Measurements from ENCODE around the gene SASS6.

Gene SASS6, protein sequence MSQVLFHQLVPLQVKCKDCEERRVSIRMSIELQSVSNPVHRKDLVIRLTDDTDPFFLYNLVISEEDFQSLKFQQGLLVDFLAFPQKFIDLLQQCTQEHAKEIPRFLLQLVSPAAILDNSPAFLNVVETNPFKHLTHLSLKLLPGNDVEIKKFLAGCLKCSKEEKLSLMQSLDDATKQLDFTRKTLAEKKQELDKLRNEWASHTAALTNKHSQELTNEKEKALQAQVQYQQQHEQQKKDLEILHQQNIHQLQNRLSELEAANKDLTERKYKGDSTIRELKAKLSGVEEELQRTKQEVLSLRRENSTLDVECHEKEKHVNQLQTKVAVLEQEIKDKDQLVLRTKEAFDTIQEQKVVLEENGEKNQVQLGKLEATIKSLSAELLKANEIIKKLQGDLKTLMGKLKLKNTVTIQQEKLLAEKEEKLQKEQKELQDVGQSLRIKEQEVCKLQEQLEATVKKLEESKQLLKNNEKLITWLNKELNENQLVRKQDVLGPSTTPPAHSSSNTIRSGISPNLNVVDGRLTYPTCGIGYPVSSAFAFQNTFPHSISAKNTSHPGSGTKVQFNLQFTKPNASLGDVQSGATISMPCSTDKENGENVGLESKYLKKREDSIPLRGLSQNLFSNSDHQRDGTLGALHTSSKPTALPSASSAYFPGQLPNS

GRCh38 chr1:100132566-100133477 is at the start of gene SASS6, which contains the start of gene TRMT13:
Gene SASS6, minus strand, starts transcription at chr1:100132930. Its CDS starts 116 bp downstream, at chr1:100132814.
Gene TRMT13, plus strand, starts transcription at chr1:100133163. Its CDS starts 6 bp downstream, at chr1:100133169.
- DNase-seq (ENCODE audit: low spot score): peak; percentile 97

DNA sequence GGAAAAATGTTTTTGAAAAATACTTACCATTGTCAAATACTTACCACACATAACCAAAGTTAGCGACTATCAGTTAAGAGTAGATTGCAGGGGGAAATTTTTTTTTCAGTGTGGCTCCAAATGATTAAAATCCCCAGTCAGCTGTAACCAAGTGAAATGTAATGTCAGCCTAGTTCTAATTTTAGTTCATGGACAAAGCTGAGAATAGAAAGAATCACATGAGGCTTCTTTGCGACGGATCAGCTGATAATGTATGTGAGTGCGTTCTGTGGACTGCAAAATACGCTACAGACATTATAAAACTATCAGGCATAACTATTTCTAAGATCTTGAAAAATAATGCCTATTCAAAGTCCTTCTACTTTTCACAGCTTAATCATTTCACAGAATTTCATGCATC is 45.4 kb upstream of the SASS6 start, which contains the start of gene LRRC39:
TSS of gene LRRC39 (minus strand) at position 166 of the 400 bp plus-strand sequence. CDS start 9,740 bp downstream, outside the sequence.
- no peak for DNase-seq (ENCODE audit: low spot score)

GRCh38 chr1:100177295-100178041 is 44.7 kb upstream of the SASS6 start:
- DNase-seq (ENCODE audit: low spot score): no peak

DNA sequence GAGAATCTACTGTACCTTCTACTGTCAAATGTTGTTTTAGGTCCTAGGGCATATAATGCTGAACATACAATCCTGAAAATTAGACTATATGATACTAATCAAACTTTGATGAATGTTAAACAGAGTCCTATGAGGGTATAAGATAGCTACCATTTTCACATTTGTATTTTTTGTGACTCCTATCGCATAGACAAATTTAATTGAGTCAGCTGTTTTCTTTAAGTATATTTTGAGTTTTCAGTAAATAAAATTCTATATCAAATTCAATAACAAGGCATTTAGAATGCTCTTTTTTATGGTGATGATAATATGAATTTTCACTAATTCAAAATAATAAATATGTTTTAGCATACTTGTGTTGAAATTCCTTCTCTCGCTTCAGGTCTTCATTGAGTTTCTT is 35.3 kb upstream of the SASS6 start:
- DNase-seq (ENCODE audit: low spot score): no peak

- no peak for DNase-seq (ENCODE audit: low spot score)
Measured at GRCh38 chr1:100164702-100165101, 32.0 kb upstream of the SASS6 start.

- DNase-seq (ENCODE audit: low spot score): no peak
Measured at GRCh38 chr1:100164216-100164615, 31.5 kb upstream of the SASS6 start.

DNA sequence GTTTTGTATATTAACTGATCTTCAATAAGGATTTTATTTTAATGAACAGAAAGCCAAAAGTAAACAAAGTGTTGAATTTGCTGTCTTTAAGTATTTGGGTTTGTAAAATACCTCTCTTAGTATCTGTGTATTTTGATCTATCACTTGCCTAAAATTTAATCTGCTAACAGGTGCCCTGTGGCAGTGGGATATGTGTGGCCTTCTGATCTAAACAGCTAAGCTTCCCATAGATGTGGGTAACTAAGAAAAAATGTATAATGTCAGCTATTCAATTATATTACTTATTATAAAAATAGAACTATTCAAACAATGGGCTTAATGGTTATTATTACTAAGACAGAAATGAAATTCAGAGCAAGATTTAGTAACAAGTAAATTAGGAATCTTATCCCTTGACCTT is 30.2 kb upstream of the SASS6 start:
- no peak for DNase-seq (ENCODE audit: low spot score)

- DNase-seq (ENCODE audit: low spot score): no peak
Measured at GRCh38 chr1:100152271-100152670, 19.5 kb upstream of the SASS6 start.

- DNase-seq (ENCODE audit: low spot score): no peak
Measured at GRCh38 chr1:100151679-100152078, 18.9 kb upstream of the SASS6 start.

DNA sequence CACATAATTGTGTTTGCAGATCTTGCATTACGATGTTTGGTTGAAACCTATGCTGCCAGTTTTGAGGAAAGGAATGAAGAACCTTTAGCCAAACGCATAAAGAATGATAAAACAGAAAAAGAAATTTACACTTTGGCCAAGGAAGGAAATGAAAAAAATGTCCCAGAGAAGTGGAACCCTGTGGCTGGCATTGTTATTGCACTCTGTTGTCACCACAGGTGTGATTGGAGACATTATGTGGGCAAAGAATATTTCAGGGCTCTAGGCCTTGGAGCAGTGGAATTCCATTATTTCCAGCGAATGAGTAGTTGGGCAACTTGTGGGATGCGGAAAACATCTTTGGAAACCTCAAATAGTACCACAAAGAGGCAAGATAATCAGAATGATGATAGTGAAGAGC is 15.1 kb upstream of the SASS6 start:
- no peak for DNase-seq (ENCODE audit: low spot score)

- no peak for DNase-seq (ENCODE audit: low spot score)
Measured at GRCh38 chr1:100146958-100147357, 14.2 kb upstream of the SASS6 start.

GRCh38 chr1:100145116-100145515 is 12.4 kb upstream of the SASS6 start:
- no peak for DNase-seq (ENCODE audit: low spot score)

DNA sequence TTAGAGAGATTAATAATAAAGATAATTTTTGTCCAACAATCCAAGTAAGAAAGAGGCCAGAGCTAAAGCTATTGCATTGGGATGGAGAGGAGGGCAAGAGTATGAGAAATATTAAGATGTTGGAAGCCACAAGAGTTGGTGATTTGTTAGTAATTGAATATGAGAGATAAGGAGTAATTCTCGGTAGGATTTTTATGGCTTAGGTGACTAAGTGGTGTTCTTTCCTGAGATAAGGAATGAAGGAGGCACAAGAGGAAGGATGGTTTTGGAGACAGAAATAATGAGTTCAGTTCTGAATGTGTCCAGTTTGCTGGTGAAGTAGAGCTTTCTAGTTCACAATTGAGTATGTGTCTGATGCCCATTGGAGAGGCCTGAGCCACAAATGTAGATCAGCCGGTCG is 9.6 kb upstream of the SASS6 start:
- no peak for DNase-seq (ENCODE audit: low spot score)

DNA sequence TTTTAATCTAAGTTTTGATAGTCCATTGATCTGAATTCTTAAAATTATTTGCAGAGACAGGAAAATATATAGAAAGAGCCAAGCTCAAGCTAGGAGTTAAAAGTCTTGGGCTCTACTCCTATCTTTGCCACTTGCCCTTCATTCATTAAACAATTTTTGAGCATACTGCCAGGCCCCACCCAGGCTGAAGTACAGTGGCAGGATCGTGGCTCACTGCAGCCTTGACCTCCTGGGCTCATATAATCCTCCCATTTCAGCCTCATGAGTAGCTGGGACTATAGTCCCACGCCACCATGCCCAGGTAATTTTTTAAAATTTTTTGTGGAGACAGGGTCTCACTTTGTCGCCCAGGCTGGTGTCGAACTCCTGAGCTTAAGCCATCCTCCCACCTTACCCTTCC is 8.5 kb upstream of the SASS6 start:
- no peak for DNase-seq (ENCODE audit: low spot score)

- DNase-seq (ENCODE audit: low spot score): no peak
Measured at GRCh38 chr1:100137602-100138001, 4.9 kb upstream of the SASS6 start.

DNA sequence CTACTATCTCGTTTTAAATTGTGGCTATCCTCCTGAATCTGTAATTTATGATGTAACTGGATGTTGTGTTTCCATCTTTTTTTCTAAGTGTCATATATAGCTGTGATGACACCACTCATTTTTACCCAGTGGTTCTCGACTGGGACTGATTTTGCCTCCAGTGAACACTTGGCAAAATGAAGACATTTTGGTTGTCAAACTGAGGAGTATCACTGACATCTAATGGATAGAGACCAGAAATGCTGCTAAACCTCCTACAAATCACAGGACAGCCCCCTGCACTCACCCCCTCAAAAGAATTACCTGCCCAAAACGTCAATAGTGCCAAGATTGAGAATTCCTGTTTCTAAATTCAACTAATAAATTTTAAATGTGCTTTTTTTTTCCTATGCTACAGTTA is 2.1 kb upstream of the SASS6 start:
- DNase-seq (ENCODE audit: low spot score): no peak

DNA sequence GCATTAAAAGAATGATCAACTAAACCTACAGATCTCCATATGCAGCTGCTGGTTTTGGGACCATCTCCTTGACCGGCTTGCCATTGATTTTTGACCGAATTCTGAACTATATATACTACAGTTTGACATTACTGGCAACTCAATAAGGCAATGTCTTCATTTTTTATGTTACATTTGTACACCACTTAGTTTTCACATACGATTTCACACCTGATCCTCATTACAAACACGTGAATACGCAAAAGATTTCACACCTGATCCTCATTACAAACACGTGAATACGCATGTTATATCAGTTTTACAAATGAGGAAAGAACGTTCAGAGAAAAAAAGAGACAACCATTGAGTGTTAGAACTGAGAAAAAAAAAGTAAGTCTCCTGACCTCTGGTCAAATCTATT is 1.1 kb downstream of the SASS6 start:
- DNase-seq (ENCODE audit: low spot score): no peak

- peak; percentile 56 for DNase-seq (ENCODE audit: low spot score)
Measured at GRCh38 chr1:100130552-100131077, 2.1 kb downstream of the SASS6 start.

DNA sequence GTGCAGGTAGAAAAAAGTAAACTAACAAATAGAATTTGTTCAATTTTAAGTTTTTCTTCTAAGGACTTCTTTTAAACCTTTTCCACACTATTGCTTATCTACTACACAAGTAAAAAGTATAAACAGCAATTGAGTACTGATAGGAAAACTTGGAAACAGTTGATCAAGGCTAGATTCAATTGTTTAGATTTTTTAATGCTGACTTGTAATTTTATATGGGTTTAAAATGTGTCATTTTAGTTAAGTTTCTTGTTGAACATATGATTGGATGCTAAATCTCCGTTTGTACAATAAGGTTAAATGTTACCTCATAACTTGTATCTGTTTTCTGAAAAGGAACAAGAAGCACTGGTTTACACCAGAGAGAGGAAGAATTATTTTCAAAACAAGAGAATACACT is 5.5 kb downstream of the SASS6 start:
- DNase-seq (ENCODE audit: low spot score): no peak

DNA sequence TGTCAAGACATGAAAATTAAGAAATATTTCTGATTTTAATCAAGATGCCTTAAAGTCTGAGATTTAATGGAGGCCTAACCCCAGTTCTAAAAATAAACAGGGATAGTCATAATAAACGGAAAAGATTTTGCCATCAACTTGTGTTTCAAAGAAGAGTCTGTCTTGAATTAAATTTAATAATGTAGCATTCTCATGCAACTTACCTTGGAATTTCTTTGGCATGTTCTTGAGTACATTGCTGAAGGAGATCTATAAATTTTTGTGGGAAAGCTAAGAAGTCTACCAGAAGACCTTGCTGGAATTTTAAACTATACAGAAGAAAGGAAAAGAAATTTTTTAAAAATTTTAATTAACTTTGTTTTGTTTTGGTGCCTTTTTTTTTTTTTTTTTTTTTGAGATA is 10.6 kb downstream of the SASS6 start:
- no peak for DNase-seq (ENCODE audit: low spot score)

DNA sequence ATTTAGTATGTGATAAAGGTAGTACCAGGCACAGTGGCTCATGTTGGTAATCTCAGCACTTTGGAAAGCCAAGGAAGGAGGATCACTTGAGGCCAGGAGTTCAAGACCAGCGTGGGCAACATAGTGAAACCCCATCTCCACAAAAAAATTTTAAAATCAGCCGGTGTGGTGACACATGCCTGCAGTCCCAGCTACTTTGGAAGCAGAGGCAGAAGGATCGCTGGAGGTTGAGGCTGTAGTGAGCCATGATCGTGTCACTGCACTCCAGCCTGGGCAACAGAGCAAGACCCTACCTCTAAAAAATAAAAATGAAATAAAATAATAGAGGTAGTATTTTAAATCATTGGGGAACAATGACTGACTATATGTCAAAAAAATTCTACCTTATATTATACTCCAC is 17.2 kb downstream of the SASS6 start:
- DNase-seq (ENCODE audit: low spot score): no peak
